HEK293 (cell line): Measurements from ENCODE around the gene NME3.

Experiments used
- CTCF ChIA-PET: fragments of 350-600 bp; formaldehyde crosslinking; extraction: SDS; loops from one replicate; lab custom pipeline; 2021; ENCODE audit warnings: antibody characterized with exemption; lab: Yijun Ruan, JAX
- POLR2A ChIA-PET: fragments of 300-600 bp; formaldehyde crosslinking; extraction: SDS; loops from one replicate; lab custom pipeline; 2020; ENCODE audit warnings: antibody characterized with exemption, inconsistent platforms; lab: Yijun Ruan, JAX
- H3K27ac ChIP-seq: fragments of 200-500 bp; sonication (Bioruptor generic); 2 replicates; pipeline ENCODE4 v1.5.1; 2014; ENCODE audit warnings: low read depth, low read length, control low read depth, inconsistent platforms; ENCODE audit errors: extremely low read depth
- H3K36me3 ChIP-seq, 2 experiments: fragments of 200-500 bp in 1 of 2; sonication (Bioruptor generic) in 1 of 2; 1 replicate in 1 of 2; 2 replicates in 1 of 2; pipeline ENCODE4 v1.5.1; 2014 to 2017; ENCODE audit warnings: inconsistent platforms in 2 of 2, low read length in 2 of 2; ENCODE audit not compliant: control insufficient read depth in 2 of 2, insufficient read depth in 1 of 2
- H3K4me1 ChIP-seq: fragments of 200-500 bp; sonication (Bioruptor generic); 2 replicates; pipeline ENCODE4 v1.5.1; 2014; ENCODE audit warnings: mild to moderate bottlenecking, low read length, inconsistent platforms; ENCODE audit not compliant: control insufficient read depth, insufficient read depth
- H3K4me3 ChIP-seq: 2 replicates; pipeline ENCODE4 v1.5.1; 2011; ENCODE audit warnings: low read depth, mild to moderate bottlenecking, control low read depth, low read length, moderate library complexity
- H3K9me3 ChIP-seq: fragments of 200-500 bp; sonication (Bioruptor generic); 2 replicates; pipeline ENCODE4 v1.5.1; 2014; ENCODE audit warnings: low read depth, low read length, inconsistent platforms; ENCODE audit not compliant: control insufficient read depth, insufficient read depth
- GLIS1 ChIP-seq: fragments of 450-650 bp; formaldehyde crosslinking; IDR thresholded peaks from 2 replicates; pipeline ENCODE4 v1.5.1; 2016; ENCODE audit warnings: missing biosample characterization, missing genetic modification characterization
- GLIS2 ChIP-seq: fragments of 450-650 bp; formaldehyde crosslinking; IDR thresholded peaks from 2 replicates; pipeline ENCODE4 v1.5.1; 2016; ENCODE audit warnings: missing biosample characterization, missing genetic modification characterization
- IKZF3 ChIP-seq: fragments of 450-650 bp; IDR thresholded peaks from 2 replicates; pipeline ENCODE4 v1.5.0; 2018; ENCODE audit warnings: missing biosample characterization, mild to moderate bottlenecking, missing genetic modification characterization, moderate library complexity
- SCRT2 ChIP-seq: fragments of 450-650 bp; formaldehyde crosslinking; IDR thresholded peaks from 2 replicates; pipeline ENCODE4 v1.5.1; 2016; ENCODE audit warnings: missing biosample characterization, missing genetic modification characterization
- SETDB1 ChIP-seq: IDR thresholded peaks from one replicate; pipeline ENCODE4 v1.6.1; 2017; ENCODE audit warnings: mild to moderate bottlenecking, low read length, moderate library complexity, mixed read lengths; ENCODE audit not compliant: insufficient read length
- TCF7L2 ChIP-seq: IDR thresholded peaks from 2 replicates; pipeline ENCODE4 v1.6.1; 2011; ENCODE audit warnings: low read depth, mild to moderate bottlenecking, inconsistent platforms, low read length, moderate library complexity, borderline replicate concordance
- ZBTB20 ChIP-seq: fragments of 450-650 bp; formaldehyde crosslinking; IDR thresholded peaks from 2 replicates; pipeline ENCODE4 v1.5.1; 2016; ENCODE audit warnings: missing biosample characterization, missing genetic modification characterization
- ZBTB8A ChIP-seq: fragments of 450-650 bp; formaldehyde crosslinking; IDR thresholded peaks from 2 replicates; pipeline ENCODE4 v1.5.1; 2016; ENCODE audit warnings: missing biosample characterization, missing genetic modification characterization
- ZFHX2 ChIP-seq: fragments of 450-650 bp; formaldehyde crosslinking; conservative IDR thresholded peaks from 2 replicates; pipeline ENCODE4 v1.5.1; 2016; ENCODE audit warnings: missing biosample characterization, missing genetic modification characterization
- ZFP69B ChIP-seq: fragments of 450-650 bp; formaldehyde crosslinking; IDR thresholded peaks from 2 replicates; pipeline ENCODE4 v1.5.1; 2016; ENCODE audit warnings: missing biosample characterization, missing genetic modification characterization
- ZNF335 ChIP-seq: fragments of 450-650 bp; formaldehyde crosslinking; conservative IDR thresholded peaks from 2 replicates; pipeline ENCODE4 v1.5.1; 2016; ENCODE audit warnings: missing biosample characterization, missing genetic modification characterization
- ZNF416 ChIP-seq: fragments of 450-650 bp; formaldehyde crosslinking; IDR thresholded peaks from 2 replicates; pipeline ENCODE4 v1.5.1; 2016; ENCODE audit warnings: missing biosample characterization, missing genetic modification characterization
- ZNF610 ChIP-seq: fragments of 450-650 bp; formaldehyde crosslinking; IDR thresholded peaks from 2 replicates; pipeline ENCODE4 v1.5.1; 2016; ENCODE audit warnings: missing biosample characterization, missing genetic modification characterization, borderline replicate concordance
- ZNF654 ChIP-seq: fragments of 450-650 bp; formaldehyde crosslinking; IDR thresholded peaks from 2 replicates; pipeline ENCODE4 v1.5.1; 2016; ENCODE audit warnings: low read depth, missing biosample characterization, missing genetic modification characterization
- ZNF76 ChIP-seq: fragments of 450-650 bp; formaldehyde crosslinking; IDR thresholded peaks from 2 replicates; pipeline ENCODE4; 2016; ENCODE audit warnings: low read depth, missing biosample characterization, missing genetic modification characterization, borderline replicate concordance
- ZSCAN23 ChIP-seq: fragments of 450-650 bp; formaldehyde crosslinking; IDR thresholded peaks from 2 replicates; pipeline ENCODE4 v1.5.1; 2016; ENCODE audit warnings: missing biosample characterization, missing genetic modification characterization
- TF ChIP-seq, protein P1 (sequence below): fragments of 450-650 bp; IDR thresholded peaks from 2 replicates; pipeline ENCODE4 v1.5.1; 2018; ENCODE audit warnings: missing biosample characterization, missing genetic modification characterization
- TF ChIP-seq, protein P2 (sequence below): fragments of 450-650 bp; formaldehyde crosslinking; IDR thresholded peaks from 2 replicates; pipeline ENCODE4 v1.5.1; 2016; ENCODE audit warnings: missing biosample characterization, missing genetic modification characterization
- TF ChIP-seq, protein P3 (sequence below): fragments of 450-650 bp; formaldehyde crosslinking; IDR thresholded peaks from 2 replicates; pipeline ENCODE4 v1.5.1; 2016; ENCODE audit warnings: missing biosample characterization, missing genetic modification characterization
- TF ChIP-seq, protein P4 (sequence below): fragments of 450-650 bp; formaldehyde crosslinking; IDR thresholded peaks from 2 replicates; pipeline ENCODE4 v1.5.1; 2016; ENCODE audit warnings: missing biosample characterization, missing genetic modification characterization
- TF ChIP-seq, protein P5 (sequence below): fragments of 450-650 bp; formaldehyde crosslinking; IDR thresholded peaks from 2 replicates; pipeline ENCODE4 v1.5.1; 2016; ENCODE audit warnings: missing biosample characterization, missing genetic modification characterization

NME3 gene

DNA sequence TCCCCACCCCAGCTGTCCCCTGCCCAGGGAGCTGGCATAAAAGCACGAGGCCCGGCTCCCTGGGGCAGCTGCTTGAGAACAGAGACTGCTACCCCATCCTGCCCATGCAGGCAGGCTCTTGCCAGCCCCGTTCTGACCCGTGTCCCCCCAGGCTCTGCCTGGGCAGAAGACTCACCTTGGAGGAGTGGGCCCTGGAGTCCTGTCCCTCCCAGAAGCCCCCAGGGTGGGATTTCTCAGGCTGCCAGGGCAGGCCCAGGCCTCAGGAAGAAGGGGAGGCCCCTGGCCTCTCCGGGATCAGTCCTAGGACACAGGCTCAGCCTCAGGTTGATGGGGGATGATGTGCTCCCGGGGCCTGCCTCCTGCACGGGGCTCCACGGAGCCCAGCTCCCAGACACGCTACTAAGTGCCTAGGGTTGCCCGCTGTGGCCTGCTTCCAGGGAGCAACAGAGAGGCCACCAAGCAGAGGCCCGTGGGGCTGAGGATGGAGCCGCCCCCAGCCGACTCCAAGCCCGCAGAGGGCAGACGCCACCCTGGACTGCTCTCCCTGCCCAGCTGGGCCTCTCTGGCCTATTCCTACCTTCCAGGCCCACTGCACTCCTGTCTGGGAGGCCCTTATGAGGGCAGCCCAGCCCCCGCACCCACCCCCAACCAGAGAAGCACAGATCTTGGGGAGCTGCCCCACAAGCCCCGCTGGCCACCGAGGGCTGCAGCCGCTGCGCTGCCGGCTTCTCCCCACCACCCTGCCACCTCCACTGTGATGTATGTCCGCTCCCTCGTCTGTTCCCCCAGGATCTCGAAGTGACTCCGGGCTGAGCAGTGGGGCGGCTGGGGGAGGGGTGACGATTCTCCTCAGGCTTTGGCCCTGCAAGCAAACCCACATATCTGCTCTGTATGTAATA is 1.7 kb downstream of the NME3 start:
- Histone ChIP-seq H3K36me3 (peaks cover 0 to 76% of the 10 kb centered on the region in 2 experiments; a peak in 1 of 3 replicates), H3K27ac (peak overlapping the region; percentile 94), H3K4me1 (peaks cover 9% of the 10 kb centered on the region), H3K4me3 (peak overlapping the region; percentile 95), H3K9me3 (no peaks in the 10 kb centered on the region)
- ChIA-PET CTCF (no interaction called here), POLR2A (interaction anchor here (0.6 to 6.0 kb wide), 8 partner anchors 9 to 218 kb away, joined by 3 to 113 read pairs (median 4); partner anchors contain the start of genes CRAMP1, IFT140, JPT2 and MAPK8IP3)
- TF ChIP-seq ZBTB20 (tag by site-specific recombination) (no peak), ZNF416 (tag by site-specific recombination) (no peak), TCF7L2 (no peak), SETDB1 (no peak), GLIS2 (tag by site-specific recombination) (peak; percentile 67), ZSCAN23 (no peak), ZNF610 (tag by site-specific recombination) (no peak), ZNF76 (0 out of 2 replicates have a peak, but pooled peaks have one; percentile 10), ZFHX2 (tag by site-specific recombination) (no peak), IKZF3 (peak; percentile 46; the same call in 1 of the 2 replicates), GLIS1 (tag by site-specific recombination) (0 out of 2 replicates have a peak, but pooled peaks have one; percentile 22), ZNF335 (tag by site-specific recombination) (peak; percentile 97), ZNF654 (no peak), ZBTB8A (tag by site-specific recombination) (peak; percentile 56; the same call in 1 of the 2 replicates), ZFP69B (tag by site-specific recombination) (0 out of 2 replicates have a peak, but pooled peaks have one; percentile 12), SCRT2 (tag by site-specific recombination) (no peak)
- TF ChIP-seq, protein P1, sequence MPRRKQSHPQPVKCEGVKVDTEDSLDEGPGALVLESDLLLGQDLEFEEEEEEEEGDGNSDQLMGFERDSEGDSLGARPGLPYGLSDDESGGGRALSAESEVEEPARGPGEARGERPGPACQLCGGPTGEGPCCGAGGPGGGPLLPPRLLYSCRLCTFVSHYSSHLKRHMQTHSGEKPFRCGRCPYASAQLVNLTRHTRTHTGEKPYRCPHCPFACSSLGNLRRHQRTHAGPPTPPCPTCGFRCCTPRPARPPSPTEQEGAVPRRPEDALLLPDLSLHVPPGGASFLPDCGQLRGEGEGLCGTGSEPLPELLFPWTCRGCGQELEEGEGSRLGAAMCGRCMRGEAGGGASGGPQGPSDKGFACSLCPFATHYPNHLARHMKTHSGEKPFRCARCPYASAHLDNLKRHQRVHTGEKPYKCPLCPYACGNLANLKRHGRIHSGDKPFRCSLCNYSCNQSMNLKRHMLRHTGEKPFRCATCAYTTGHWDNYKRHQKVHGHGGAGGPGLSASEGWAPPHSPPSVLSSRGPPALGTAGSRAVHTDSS, result 0 out of 2 replicates have a peak, but pooled peaks have one; percentile 19
- TF ChIP-seq, protein P2, sequence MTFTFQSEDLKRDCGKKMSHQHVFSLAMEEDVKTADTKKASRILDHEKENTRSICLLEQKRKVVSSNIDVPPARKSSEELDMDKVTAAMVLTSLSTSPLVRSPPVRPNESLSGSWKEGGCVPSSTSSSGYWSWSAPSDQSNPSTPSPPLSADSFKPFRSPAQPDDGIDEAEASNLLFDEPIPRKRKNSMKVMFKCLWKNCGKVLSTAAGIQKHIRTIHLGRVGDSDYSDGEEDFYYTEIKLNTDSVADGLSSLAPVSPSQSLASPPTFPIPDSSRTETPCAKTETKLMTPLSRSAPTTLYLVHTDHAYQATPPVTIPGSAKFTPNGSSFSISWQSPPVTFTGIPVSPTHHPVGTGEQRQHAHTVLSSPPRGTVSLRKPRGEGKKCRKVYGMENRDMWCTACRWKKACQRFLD, result no peak
- TF ChIP-seq, protein P3, sequence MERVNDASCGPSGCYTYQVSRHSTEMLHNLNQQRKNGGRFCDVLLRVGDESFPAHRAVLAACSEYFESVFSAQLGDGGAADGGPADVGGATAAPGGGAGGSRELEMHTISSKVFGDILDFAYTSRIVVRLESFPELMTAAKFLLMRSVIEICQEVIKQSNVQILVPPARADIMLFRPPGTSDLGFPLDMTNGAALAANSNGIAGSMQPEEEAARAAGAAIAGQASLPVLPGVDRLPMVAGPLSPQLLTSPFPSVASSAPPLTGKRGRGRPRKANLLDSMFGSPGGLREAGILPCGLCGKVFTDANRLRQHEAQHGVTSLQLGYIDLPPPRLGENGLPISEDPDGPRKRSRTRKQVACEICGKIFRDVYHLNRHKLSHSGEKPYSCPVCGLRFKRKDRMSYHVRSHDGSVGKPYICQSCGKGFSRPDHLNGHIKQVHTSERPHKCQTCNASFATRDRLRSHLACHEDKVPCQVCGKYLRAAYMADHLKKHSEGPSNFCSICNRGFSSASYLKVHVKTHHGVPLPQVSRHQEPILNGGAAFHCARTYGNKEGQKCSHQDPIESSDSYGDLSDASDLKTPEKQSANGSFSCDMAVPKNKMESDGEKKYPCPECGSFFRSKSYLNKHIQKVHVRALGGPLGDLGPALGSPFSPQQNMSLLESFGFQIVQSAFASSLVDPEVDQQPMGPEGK (tag by site-specific recombination), result peak; percentile 40; the same call in 1 of the 2 replicates
- TF ChIP-seq, protein P4, sequence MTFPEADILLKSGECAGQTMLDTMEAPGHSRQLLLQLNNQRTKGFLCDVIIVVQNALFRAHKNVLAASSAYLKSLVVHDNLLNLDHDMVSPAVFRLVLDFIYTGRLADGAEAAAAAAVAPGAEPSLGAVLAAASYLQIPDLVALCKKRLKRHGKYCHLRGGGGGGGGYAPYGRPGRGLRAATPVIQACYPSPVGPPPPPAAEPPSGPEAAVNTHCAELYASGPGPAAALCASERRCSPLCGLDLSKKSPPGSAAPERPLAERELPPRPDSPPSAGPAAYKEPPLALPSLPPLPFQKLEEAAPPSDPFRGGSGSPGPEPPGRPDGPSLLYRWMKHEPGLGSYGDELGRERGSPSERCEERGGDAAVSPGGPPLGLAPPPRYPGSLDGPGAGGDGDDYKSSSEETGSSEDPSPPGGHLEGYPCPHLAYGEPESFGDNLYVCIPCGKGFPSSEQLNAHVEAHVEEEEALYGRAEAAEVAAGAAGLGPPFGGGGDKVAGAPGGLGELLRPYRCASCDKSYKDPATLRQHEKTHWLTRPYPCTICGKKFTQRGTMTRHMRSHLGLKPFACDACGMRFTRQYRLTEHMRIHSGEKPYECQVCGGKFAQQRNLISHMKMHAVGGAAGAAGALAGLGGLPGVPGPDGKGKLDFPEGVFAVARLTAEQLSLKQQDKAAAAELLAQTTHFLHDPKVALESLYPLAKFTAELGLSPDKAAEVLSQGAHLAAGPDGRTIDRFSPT (tag by site-specific recombination), result 0 out of 2 replicates have a peak, but pooled peaks have one; percentile 57
- TF ChIP-seq, protein P5, sequence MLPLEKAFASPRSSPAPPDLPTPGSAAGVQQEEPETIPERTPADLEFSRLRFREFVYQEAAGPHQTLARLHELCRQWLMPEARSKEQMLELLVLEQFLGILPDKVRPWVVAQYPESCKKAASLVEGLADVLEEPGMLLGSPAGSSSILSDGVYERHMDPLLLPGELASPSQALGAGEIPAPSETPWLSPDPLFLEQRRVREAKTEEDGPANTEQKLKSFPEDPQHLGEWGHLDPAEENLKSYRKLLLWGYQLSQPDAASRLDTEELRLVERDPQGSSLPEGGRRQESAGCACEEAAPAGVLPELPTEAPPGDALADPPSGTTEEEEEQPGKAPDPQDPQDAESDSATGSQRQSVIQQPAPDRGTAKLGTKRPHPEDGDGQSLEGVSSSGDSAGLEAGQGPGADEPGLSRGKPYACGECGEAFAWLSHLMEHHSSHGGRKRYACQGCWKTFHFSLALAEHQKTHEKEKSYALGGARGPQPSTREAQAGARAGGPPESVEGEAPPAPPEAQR (tag by site-specific recombination), result no peak
